GM10248 (cell line): Measurements from ENCODE around the gene ADCY4.

Experiments used
- CTCF ChIA-PET: fragments of 300-600 bp; sonication (Branson Sonifier 250); formaldehyde crosslinking; extraction: SDS; loops from one replicate; lab custom pipeline; 2021; ENCODE audit warnings: antibody characterized with exemption; lab: Yijun Ruan, JAX
- POLR2A ChIA-PET: fragments of 350-650 bp; sonication (Branson Sonifier 250); formaldehyde crosslinking; extraction: SDS; loops from one replicate; lab custom pipeline; 2020; ENCODE audit warnings: antibody characterized with exemption; lab: Yijun Ruan, JAX
- DNase-seq: peaks from one replicate; pipeline ENCODE4 v3.0.0; 2012; ENCODE audit errors: extremely low spot score
- CTCF ChIP-seq: IDR thresholded peaks from 2 replicates; pipeline ENCODE4 v1.5.1; 2012; ENCODE audit warnings: mild to moderate bottlenecking, low read depth; ENCODE audit errors: extremely low read depth, missing control alignments, control extremely low read depth

ADCY4 gene

DNA sequence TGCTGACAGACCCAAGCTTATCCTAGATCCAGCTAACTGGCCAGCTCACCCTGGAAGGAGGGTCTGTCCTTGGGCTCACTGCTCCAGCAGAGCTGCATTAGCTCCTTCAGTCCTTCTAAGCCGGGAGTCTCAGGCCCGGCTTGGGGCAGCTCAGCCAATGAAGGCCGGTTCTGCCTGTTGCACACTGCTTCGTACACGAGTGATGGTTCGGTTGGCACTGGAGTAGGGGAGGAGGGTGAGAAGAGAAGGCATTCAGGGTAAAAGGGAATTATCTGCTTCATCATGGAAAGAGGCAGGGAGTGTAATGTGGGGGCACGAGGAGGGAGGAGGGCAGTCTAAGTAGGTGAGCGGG, 2.9 kb upstream of the ADCY4 start:
- no peak for TF ChIP-seq CTCF
- DNase-seq = no peak
- CTCF ChIA-PET = interaction anchor here (0.9 to 21.9 kb wide), 6 partner anchors 10 to 96 kb away, joined by 3 to 629 read pairs (median 6); partner anchors contain the start of genes CBLN3, CIDEB, KHNYN and LTB4R2
- POLR2A ChIA-PET = no interaction called here

DNA sequence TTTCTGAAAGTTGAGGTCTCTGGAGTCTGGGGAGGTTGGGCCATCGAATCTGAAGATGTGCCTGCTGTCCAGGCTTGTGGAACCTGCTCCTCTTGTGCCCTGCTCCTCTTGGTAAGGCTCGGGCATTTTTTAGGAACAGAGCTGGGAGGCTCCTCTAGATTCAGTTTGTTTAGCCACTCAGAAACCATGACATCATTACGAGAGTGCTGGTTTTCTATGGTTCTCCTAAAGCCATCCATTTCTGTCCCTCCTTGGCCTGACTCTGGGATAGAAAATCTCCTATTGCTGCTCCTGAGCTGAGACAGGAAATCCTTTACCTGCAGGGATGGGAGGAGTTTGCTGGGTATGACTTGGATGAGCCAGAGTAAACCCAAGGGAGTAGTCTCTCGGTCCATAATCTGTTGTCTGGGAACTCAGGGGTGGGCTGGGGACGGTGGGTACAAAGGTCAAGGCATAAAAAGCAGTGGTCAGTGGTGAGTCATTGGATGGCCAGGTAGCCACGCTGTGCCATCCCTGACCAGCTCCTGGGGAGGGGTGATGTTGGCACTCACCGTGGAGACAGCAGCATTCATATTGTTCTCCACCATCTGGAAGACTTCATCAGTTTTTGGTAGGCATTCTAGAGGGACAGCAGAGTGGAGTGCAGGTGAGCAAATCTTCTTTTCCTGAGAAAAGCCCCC, 2.4 kb upstream of the ADCY4 start:
- CTCF ChIA-PET = interaction anchor here (0.9 to 21.9 kb wide), 9 partner anchors 10 to 97 kb away, joined by 3 to 629 read pairs (median 5); partner anchors contain the start of genes CBLN3, CIDEB, KHNYN and LTB4R2
- POLR2A ChIA-PET = no interaction called here

GRCh38 chr14:24335461-24336171, 745 bp upstream of the ADCY4 start:
- no peak for TF ChIP-seq CTCF
- POLR2A ChIA-PET = no interaction called here
- CTCF ChIA-PET = interaction anchor here (0.9 to 21.9 kb wide), 8 partner anchors 8 to 106 kb away, joined by 3 to 629 read pairs (median 7); partner anchors contain the start of genes CBLN3, CIDEB, KHNYN and SDR39U1
- no peak for DNase-seq

More for the DNA sequence above, 2.4 kb upstream of the ADCY4 start:
- TF ChIP-seq CTCF = no peak
- no peak for DNase-seq

GRCh38 chr14:24332268-24332993, 2.4 kb downstream of the ADCY4 start:
- TF ChIP-seq CTCF = peak; percentile 73
- ChIA-PET CTCF (interaction anchor here (0.7 to 21.9 kb wide), 29 partner anchors 9 to 274 kb away, joined by 3 to 629 read pairs (median 14); partner anchors contain the start of genes CBLN3, CIDEB, KHNYN and LTB4R), POLR2A (interaction anchor here (0.9 to 1.4 kb wide), 3 partner anchors 97 to 105 kb away, joined by 3 to 10 read pairs (median 3); partner anchors contain the start of genes CBLN3 and KHNYN)
- DNase-seq = peak; percentile 91

DNA sequence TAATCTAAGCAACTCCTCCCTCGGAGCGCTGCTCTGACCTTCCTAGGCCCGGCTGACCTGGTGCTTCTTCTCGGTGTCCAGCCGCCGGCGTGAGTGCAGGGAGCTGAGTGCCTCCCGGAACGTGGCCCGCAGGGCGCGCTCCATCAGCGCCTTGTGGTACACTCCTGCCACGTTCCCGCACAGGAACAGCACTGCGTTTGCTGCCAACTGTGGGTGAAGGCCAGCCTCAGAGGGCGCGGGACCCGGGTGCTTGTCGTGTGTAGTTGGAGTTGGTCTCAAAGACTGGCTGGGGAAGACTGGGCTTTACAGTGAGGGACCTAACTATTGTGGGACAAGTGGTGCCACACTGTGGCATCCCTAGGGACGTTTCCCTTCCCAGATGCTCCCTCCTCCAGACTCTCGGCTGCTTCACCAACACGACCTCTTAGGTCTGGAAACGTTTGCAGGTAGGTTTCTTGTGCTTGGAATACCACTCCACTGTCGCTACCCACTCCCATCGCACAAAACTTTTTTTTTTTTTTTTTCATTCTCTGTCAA, 3.1 kb downstream of the ADCY4 start:
- CTCF ChIA-PET = interaction anchor here (0.6 to 21.9 kb wide), 20 partner anchors 9 to 274 kb away, joined by 3 to 629 read pairs (median 18); partner anchors contain the start of genes CBLN3, CIDEB, KHNYN and LTB4R
- TF ChIP-seq CTCF = no peak
- POLR2A ChIA-PET = no interaction called here
- DNase-seq = no peak
